ENCODE measurements around the gene CHN1. TPM values are rescaled to one million over a fixed set of nuclear protein-coding genes. Genes with fewer than 3 reads are reported as not detected.
A peak's percentile ranks its signal among the peaks of the same experiment; 100 is the strongest.

CHN1 gene
- total RNA-seq, 1 donor from 2014 or later = 16.8 TPM

- no peaks in the 10 kb centered on the region for H3K27me3 ChIP-seq (ENCODE audit: low read depth)
- no peaks in the 10 kb centered on the region for H3K36me3 ChIP-seq
- no peak overlapping the region for H3K4me3 ChIP-seq
- ATAC-seq = peak; percentile 36 to 51
- TF ChIP-seq CTCF (IDR thresholded peaks at IDR 0.05) = no peak
- intact Hi-C loops (cut with DNase I) = no loop called here
- peaks cover 7% of the 10 kb centered on the region for H3K4me1 ChIP-seq
- H3K9me3 ChIP-seq = no peaks in the 10 kb centered on the region
- H3K27ac ChIP-seq = no peak overlapping the region
- no peak for DNase-seq
These were observed 25.4 kb upstream of the CHN1 start for GRCh38 chr2:175030380-175031271.

- Histone ChIP-seq H3K27ac (peak overlapping the region; percentile 71), H3K36me3 (no peaks in the 10 kb centered on the region), H3K27me3 (ENCODE audit: low read depth) (no peaks in the 10 kb centered on the region), H3K9me3 (no peaks in the 10 kb centered on the region), H3K4me1 (no peaks in the 10 kb centered on the region), H3K4me3 (no peak overlapping the region)
- intact Hi-C loops (cut with DNase I) = no loop called here
- ATAC-seq (no peak), DNase-seq (no peak)
- no peak for TF ChIP-seq CTCF (IDR thresholded peaks at IDR 0.05)
These were observed 22.6 kb upstream of the CHN1 start for GRCh38 chr2:175027755-175028154.

GRCh38 chr2:175026385-175026784 lies 21.2 kb upstream of the CHN1 start:
- no peak overlapping the region for H3K27ac ChIP-seq
- no peaks in the 10 kb centered on the region for H3K36me3 ChIP-seq
- H3K4me3 ChIP-seq = no peak overlapping the region
- DNase-seq (no peak), ATAC-seq (no peak)
- H3K4me1 ChIP-seq = no peaks in the 10 kb centered on the region
- H3K9me3 ChIP-seq = no peaks in the 10 kb centered on the region
- intact Hi-C loops (cut with DNase I) = no loop called here
- H3K27me3 ChIP-seq (ENCODE audit: low read depth) = no peaks in the 10 kb centered on the region
- TF ChIP-seq CTCF (IDR thresholded peaks at IDR 0.05) = no peak

GRCh38 chr2:175025946-175026345 lies 20.8 kb upstream of the CHN1 start:
- Histone ChIP-seq H3K27me3 (ENCODE audit: low read depth) (no peaks in the 10 kb centered on the region), H3K27ac (no peak overlapping the region), H3K36me3 (no peaks in the 10 kb centered on the region), H3K4me3 (no peak overlapping the region), H3K4me1 (no peaks in the 10 kb centered on the region), H3K9me3 (no peaks in the 10 kb centered on the region)
- DNase-seq = no peak
- intact Hi-C loops (cut with DNase I) = no loop called here
- TF ChIP-seq CTCF (IDR thresholded peaks at IDR 0.05) = no peak
- no peak for ATAC-seq

GRCh38 chr2:175025233-175025632 lies 20.1 kb upstream of the CHN1 start:
- Histone ChIP-seq H3K4me1 (no peaks in the 10 kb centered on the region), H3K27me3 (ENCODE audit: low read depth) (no peaks in the 10 kb centered on the region), H3K36me3 (no peaks in the 10 kb centered on the region), H3K9me3 (no peaks in the 10 kb centered on the region), H3K27ac (no peak overlapping the region), H3K4me3 (no peak overlapping the region)
- TF ChIP-seq CTCF (IDR thresholded peaks at IDR 0.05) = no peak
- no peak for ATAC-seq
- DNase-seq = no peak
- intact Hi-C loops (cut with DNase I) = no loop called here
